Measurements from ENCODE around the gene PODXL2. TPM values are rescaled to one million over a fixed set of nuclear protein-coding genes. Genes with fewer than 3 reads are reported as not detected.
A peak's percentile ranks its signal among the peaks of the same experiment; 100 is the strongest.
"Not testable (repeated sequence)": the region's sequence is repeated elsewhere in the genome, so short reads cannot be mapped to it uniquely, and the experiment has no call there.

Gene PODXL2
- total RNA-seq, 2 donors from 2014 or later = 8.3 to 14.2 TPM

- peak in 2 of 4 donors; percentile 1 to 4 for DNase-seq
- H3K36me3 ChIP-seq (replicated peaks in 1 of 2; ENCODE audit: insufficient read depth in 1 of 2, low read depth in 2 of 2) = peaks cover 0 to 2% of the 10 kb centered on the region in 2 donors
- ATAC-seq = no peak
- TF ChIP-seq POLR2A (IDR thresholded peaks at IDR 0.05) (no peak), CTCF (IDR thresholded peaks at IDR 0.05) (no peak)
- H3K27me3 ChIP-seq = no peaks in the 10 kb centered on the region
- no peaks in the 10 kb centered on the region for H3K4me1 ChIP-seq
- intact Hi-C loops (cut with DNase I) = loop anchor here (10.0 kb wide), 1 partner anchor 105 kb away; no protein-coding TSS in a partner anchor
- no peak overlapping the region for H3K4me3 ChIP-seq
- WGBS, 2 donors = 91 to 94% methylated on average over 14 to 21 of the region's 21 CpGs
- H3K9me3 ChIP-seq = no peaks in the 10 kb centered on the region
- no peak overlapping the region for H3K27ac ChIP-seq
Observed at GRCh38 chr3:127679534-127680145, 50.7 kb downstream of the PODXL2 start.

- TF ChIP-seq CTCF (IDR thresholded peaks at IDR 0.05) = no peak
- no peak for TF ChIP-seq POLR2A (IDR thresholded peaks at IDR 0.05)
- ATAC-seq (no peak), DNase-seq (no peak)
- peaks cover 0 to 2% of the 10 kb centered on the region in 2 donors for H3K36me3 ChIP-seq (replicated peaks in 1 of 2; ENCODE audit: insufficient read depth in 1 of 2, low read depth in 2 of 2)
- no peaks in the 10 kb centered on the region for H3K27me3 ChIP-seq
- no peak overlapping the region for H3K4me3 ChIP-seq
- H3K27ac ChIP-seq = no peak overlapping the region
- H3K4me1 ChIP-seq = no peaks in the 10 kb centered on the region
- WGBS, 2 donors = 92 to 99% methylated on average over 12 to 13 of the region's 21 CpGs
- intact Hi-C loops (cut with DNase I) = loop anchor here (10.0 kb wide), 1 partner anchor 105 kb away; no protein-coding TSS in a partner anchor
- H3K9me3 ChIP-seq = no peaks in the 10 kb centered on the region
Observed at GRCh38 chr3:127680146-127680661, 51.2 kb downstream of the PODXL2 start.

- no peaks in the 10 kb centered on the region for H3K9me3 ChIP-seq
Observed at GRCh38 chr3:127680798-127681221, 51.8 kb downstream of the PODXL2 start.

GRCh38 chr3:127682175-127682554 lies 53.2 kb downstream of the PODXL2 start:
- not testable (repeated sequence) for ATAC-seq; H3K27me3 ChIP-seq; H3K4me3 ChIP-seq; DNase-seq; H3K27ac ChIP-seq; H3K9me3 ChIP-seq; H3K36me3 ChIP-seq (replicated peaks in 1 of 2; ENCODE audit: insufficient read depth in 1 of 2, low read depth in 2 of 2); H3K4me1 ChIP-seq
- intact Hi-C loops (cut with DNase I) = loop anchor here (10.0 kb wide), 1 partner anchor 107 kb away; no protein-coding TSS in a partner anchor
- WGBS, 2 donors = 84 to 90% methylated on average over 6 of the region's 6 CpGs

More at GRCh38 chr3:127680798-127681221, 51.8 kb downstream of the PODXL2 start:
- H3K27ac ChIP-seq = no peak overlapping the region
- H3K36me3 ChIP-seq (replicated peaks in 1 of 2; ENCODE audit: insufficient read depth in 1 of 2, low read depth in 2 of 2) = peaks cover 0 to 2% of the 10 kb centered on the region in 2 donors
- H3K27me3 ChIP-seq = no peaks in the 10 kb centered on the region
- H3K4me1 ChIP-seq = no peaks in the 10 kb centered on the region
- intact Hi-C loops (cut with DNase I) = loop anchor here (10.0 kb wide), 1 partner anchor 106 kb away; no protein-coding TSS in a partner anchor
- 89 to 100% methylated on average over 1 of the region's 1 CpG for WGBS, 2 donors
- DNase-seq (no peak), ATAC-seq (no peak)
- TF ChIP-seq POLR2A (IDR thresholded peaks at IDR 0.05) = no peak
- TF ChIP-seq CTCF (IDR thresholded peaks at IDR 0.05) = no peak
- no peak overlapping the region for H3K4me3 ChIP-seq

- Histone ChIP-seq H3K27ac (no peak overlapping the region), H3K4me1 (no peaks in the 10 kb centered on the region), H3K4me3 (no peak overlapping the region), H3K9me3 (no peaks in the 10 kb centered on the region), H3K36me3 (replicated peaks in 1 of 2; ENCODE audit: insufficient read depth in 1 of 2, low read depth in 2 of 2) (peaks cover 0 to 2% of the 10 kb centered on the region in 2 donors), H3K27me3 (no peaks in the 10 kb centered on the region)
- intact Hi-C loops (cut with DNase I) = loop anchor here (10.0 kb wide), 1 partner anchor 108 kb away; no protein-coding TSS in a partner anchor
- 66 to 72% methylated on average over 8 of the region's 8 CpGs for WGBS, 2 donors
- ATAC-seq (no peak), DNase-seq (peak in 2 of 4 donors; percentile 3)
- TF ChIP-seq POLR2A (IDR thresholded peaks at IDR 0.05) (no peak), CTCF (IDR thresholded peaks at IDR 0.05) (no peak)
Observed at GRCh38 chr3:127682561-127682960, 53.6 kb downstream of the PODXL2 start.
